OCI-LY7 (cell line): ENCODE data around the gene SP7.

ENCODE experiments used
- CTCF ChIP-seq: fragments of 200-600 bp; sonication (generic); conservative IDR thresholded peaks from 2 replicates; pipeline ENCODE4 v1.5.1; 2014; ENCODE audit warnings: mild to moderate bottlenecking, antibody characterized with exemption, low read length, moderate library complexity, mixed read lengths
- EZH2phosphoT487 ChIP-seq: fragments of 200-600 bp; sonication (generic); IDR thresholded peaks from 2 replicates; pipeline ENCODE4 v1.6.1; 2018; ENCODE audit warnings: low read depth, borderline replicate concordance, mild to moderate bottlenecking, mixed run types, antibody characterized with exemption, low read length, moderate library complexity, mixed read lengths

DNA sequence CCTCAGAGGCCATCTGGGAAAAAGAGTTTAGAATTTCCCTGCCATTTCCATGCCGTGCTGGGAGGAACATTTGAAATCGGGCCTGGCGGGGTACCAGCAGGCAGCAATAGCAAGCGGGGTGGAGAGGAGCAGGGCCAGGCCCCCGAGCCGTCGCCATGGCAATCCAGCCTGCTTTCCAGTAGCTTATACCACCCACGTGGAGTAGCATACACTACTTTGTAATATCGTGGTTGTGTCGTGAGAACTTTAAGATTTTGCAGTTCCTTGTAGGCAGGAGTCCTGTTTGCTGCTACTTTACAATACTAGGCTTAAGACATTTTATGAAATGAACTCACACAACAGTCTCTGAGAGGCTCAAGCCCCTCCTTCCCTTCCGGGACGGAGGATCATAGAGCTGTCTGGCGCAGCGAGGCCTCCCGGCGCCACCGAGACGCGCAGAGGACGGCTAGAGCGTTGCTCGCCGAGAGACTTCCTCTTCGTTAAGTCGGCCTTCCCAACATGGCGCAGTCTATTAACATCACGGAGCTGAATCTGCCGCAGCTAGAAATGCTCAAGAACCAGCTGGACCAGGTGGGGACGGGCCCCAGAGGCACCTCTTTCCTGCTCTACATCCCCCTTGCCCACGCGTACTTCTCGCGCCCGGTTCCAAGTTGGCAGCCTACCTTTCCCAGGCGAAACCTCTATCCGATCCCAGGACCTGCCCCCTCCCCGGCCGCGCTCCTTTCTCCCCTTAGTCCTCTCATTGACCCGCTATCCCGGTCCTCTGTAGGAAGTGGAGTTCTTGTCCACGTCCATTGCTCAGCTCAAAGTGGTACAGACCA is 40.9 kb downstream of the SP7 start, which contains the start of gene PFDN5:
- no peak for TF ChIP-seq CTCF
- no peak for TF ChIP-seq EZH2phosphoT487
